ENCODE data around the gene SF3A1.

The SF3A1 gene

GRCh38 chr22:30386608-30386959, 29.9 kb upstream of the SF3A1 start:
- no peak for FAIRE-seq

GRCh38 chr22:30385942-30386341, 29.2 kb upstream of the SF3A1 start:
- no peak for FAIRE-seq

GRCh38 chr22:30383061-30383460, 26.4 kb upstream of the SF3A1 start:
- no peak for FAIRE-seq

- no peak for FAIRE-seq
Observed at GRCh38 chr22:30382340-30382739, 25.6 kb upstream of the SF3A1 start.

GRCh38 chr22:30381264-30381663, 24.6 kb upstream of the SF3A1 start:
- FAIRE-seq = no peak

GRCh38 chr22:30380011-30380410, 23.3 kb upstream of the SF3A1 start:
- FAIRE-seq = no peak

GRCh38 chr22:30375312-30375849, 18.7 kb upstream of the SF3A1 start:
- FAIRE-seq = no peak

GRCh38 chr22:30373331-30374325, 16.9 kb upstream of the SF3A1 start:
- FAIRE-seq = no peak

- no peak for FAIRE-seq
Observed at GRCh38 chr22:30372915-30373314, 16.2 kb upstream of the SF3A1 start.

- FAIRE-seq = no peak
Observed at GRCh38 chr22:30371981-30372380, 15.3 kb upstream of the SF3A1 start.

GRCh38 chr22:30371321-30371720, 14.6 kb upstream of the SF3A1 start:
- no peak for FAIRE-seq

GRCh38 chr22:30370641-30371230, 14.0 kb upstream of the SF3A1 start:
- no peak for FAIRE-seq

GRCh38 chr22:30368420-30368819, 11.7 kb upstream of the SF3A1 start:
- no peak for FAIRE-seq

GRCh38 chr22:30365891-30366290, 9.2 kb upstream of the SF3A1 start:
- no peak for FAIRE-seq

GRCh38 chr22:30362651-30363281, 6.1 kb upstream of the SF3A1 start:
- no peak for FAIRE-seq

- FAIRE-seq = no peak
Observed at GRCh38 chr22:30361916-30362650, 5.4 kb upstream of the SF3A1 start.

GRCh38 chr22:30358541-30358940, 1.8 kb upstream of the SF3A1 start:
- FAIRE-seq = no peak

- no peak for FAIRE-seq
Observed at GRCh38 chr22:30357650-30358215, 1.0 kb upstream of the SF3A1 start.

- no peak for FAIRE-seq
Observed at GRCh38 chr22:30357236-30357570, 509 bp upstream of the SF3A1 start.

GRCh38 chr22:30354644-30355043, 2.0 kb downstream of the SF3A1 start:
- no peak for FAIRE-seq

- no peak for FAIRE-seq
Observed at GRCh38 chr22:30351226-30351625, 5.5 kb downstream of the SF3A1 start.

- no peak for FAIRE-seq
Observed at GRCh38 chr22:30348809-30349208, 7.9 kb downstream of the SF3A1 start.

GRCh38 chr22:30348404-30348803, 8.3 kb downstream of the SF3A1 start:
- no peak for FAIRE-seq
